Upper lobe of left lung (tissue), 6 donors: ENCODE results near the gene NUP210. TPM values are rescaled to one million over a fixed set of nuclear protein-coding genes. Genes with fewer than 3 reads are reported as not detected.

Experiments
- ATAC-seq, 2 donors: fragments of 200-7000 bp; cut with Tn5 transposase; one replicate each; pipeline ENCODE4 v1.9.1; 2022; ENCODE audit warnings: mild to moderate bottlenecking in 2 of 2, moderate library complexity in 2 of 2; ENCODE audit not compliant: low FRiP score in 2 of 2
- DNase-seq, 2 donors: peaks; one replicate each; pipeline ENCODE4 v3.0.0-alpha.2; 2019 to 2020
- H3K27ac ChIP-seq, 4 donors: fragments of 200-600 bp; sonication (generic); one replicate each; pipeline ENCODE4 v1.5.1; 2016 to 2019
- H3K27me3 ChIP-seq, 4 donors: fragments of 200-600 bp; sonication (generic); one replicate each; pipeline ENCODE4 v1.5.1; 2017 to 2019
- H3K36me3 ChIP-seq, 4 donors: fragments of 200-600 bp; sonication (generic); one replicate each; pipeline ENCODE4 v1.5.1; 2016 to 2019
- H3K4me1 ChIP-seq, 4 donors: fragments of 200-600 bp; sonication (generic); one replicate each; pipeline ENCODE4 v1.5.1; 2018 to 2019
- H3K4me3 ChIP-seq, 4 donors: fragments of 200-600 bp; sonication (generic); one replicate each; pipeline ENCODE4 v1.5.1; 2017 to 2019; ENCODE audit warnings: mild to moderate bottlenecking in 2 of 4, moderate library complexity in 1 of 4
- H3K9me3 ChIP-seq, 4 donors: fragments of 200-600 bp; sonication (generic); one replicate each; pipeline ENCODE4 v1.5.1; 2018 to 2019
- EP300 ChIP-seq, 4 donors: sonication (generic); formaldehyde crosslinking; IDR thresholded peaks; one replicate each; pipeline ENCODE4 v1.5.1; 2017; ENCODE audit warnings: antibody characterized with exemption in 4 of 4, control low read depth in 2 of 4
- POLR2A ChIP-seq, 4 donors: fragments of 450-650 bp; IDR thresholded peaks; one replicate each; pipeline ENCODE4 v1.5.1; 2016 to 2017; ENCODE audit warnings: antibody characterized with exemption in 4 of 4, mild to moderate bottlenecking in 2 of 4
- POLR2AphosphoS5 ChIP-seq, 2 donors: sonication (generic); formaldehyde crosslinking; IDR thresholded peaks; one replicate each; pipeline ENCODE4 v1.5.1; 2017; ENCODE audit warnings: antibody characterized with exemption in 2 of 2
- WGBS, 2 donors: methylation state at CpG; one replicate each; pipeline ENCODE4 v1.1.5; 2017 to 2018; 5-methylcytosine and 5-hydroxymethylcytosine counted together
- total RNA-seq, 6 donors: library from RNA; depleted of rRNA in 4 of 6; stranded (reverse); fragments of >200 nt in 4 of 6; gene quantifications; one replicate each; pipeline versions ENCODE4 v1.1.0 to v1.2.1, GENCODE V29; 2016 to 2021
- TF ChIP-seq, protein P1 (sequence below), 6 experiments: fragments of 450-650 bp in 4 of 6; fragments of 200-600 bp in 2 of 6; sonication (generic) in 2 of 6; IDR thresholded peaks; one replicate each; pipeline ENCODE4 v1.5.1; 2016 to 2019; ENCODE audit warnings: antibody characterized with exemption in 6 of 6
- donor health status: DM: no; HTN: no; CAD: no; lungs with moderate emphysema.
- donor health status: DM: no; HTN: yes; CAD: no; lungs with severe emphysema.

The NUP210 gene
- total RNA-seq = 10 to 100 TPM; 14.6 to 23.0 (median 20.8) TPM

GRCh38 chr3:13420045-13420830 lies at the start of gene NUP210:
Gene NUP210, minus strand, starts transcription at chr3:13420322. Its CDS starts 96 bp downstream, at chr3:13420226.
- Histone ChIP-seq H3K36me3 (no peaks in the 10 kb centered on the region), H3K27me3 (no peaks in the 10 kb centered on the region), H3K4me1 (peaks cover 14 to 48% (median 20%) of the 10 kb centered on the region in 4 donors), H3K4me3 (peak within 1 kb of the TSS; percentile 3 to 88 (median 68)), H3K9me3 (no peaks in the 10 kb centered on the region), H3K27ac (peak within 1 kb of the TSS; percentile 54 to 83 (median 67))
- TF ChIP-seq, protein P1, sequence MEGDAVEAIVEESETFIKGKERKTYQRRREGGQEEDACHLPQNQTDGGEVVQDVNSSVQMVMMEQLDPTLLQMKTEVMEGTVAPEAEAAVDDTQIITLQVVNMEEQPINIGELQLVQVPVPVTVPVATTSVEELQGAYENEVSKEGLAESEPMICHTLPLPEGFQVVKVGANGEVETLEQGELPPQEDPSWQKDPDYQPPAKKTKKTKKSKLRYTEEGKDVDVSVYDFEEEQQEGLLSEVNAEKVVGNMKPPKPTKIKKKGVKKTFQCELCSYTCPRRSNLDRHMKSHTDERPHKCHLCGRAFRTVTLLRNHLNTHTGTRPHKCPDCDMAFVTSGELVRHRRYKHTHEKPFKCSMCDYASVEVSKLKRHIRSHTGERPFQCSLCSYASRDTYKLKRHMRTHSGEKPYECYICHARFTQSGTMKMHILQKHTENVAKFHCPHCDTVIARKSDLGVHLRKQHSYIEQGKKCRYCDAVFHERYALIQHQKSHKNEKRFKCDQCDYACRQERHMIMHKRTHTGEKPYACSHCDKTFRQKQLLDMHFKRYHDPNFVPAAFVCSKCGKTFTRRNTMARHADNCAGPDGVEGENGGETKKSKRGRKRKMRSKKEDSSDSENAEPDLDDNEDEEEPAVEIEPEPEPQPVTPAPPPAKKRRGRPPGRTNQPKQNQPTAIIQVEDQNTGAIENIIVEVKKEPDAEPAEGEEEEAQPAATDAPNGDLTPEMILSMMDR (IDR thresholded peaks at IDR 0.05) = peak in 1 of 6 experiments; percentile 34
- TF ChIP-seq EP300 (IDR thresholded peaks at IDR 0.05) (no peak), POLR2A (IDR thresholded peaks at IDR 0.05) (peak in 1 of 4 donors; percentile 20), POLR2AphosphoS5 (IDR thresholded peaks at IDR 0.05) (no peak)
- WGBS, 2 donors = 14 to 19% methylated on average over 5 to 14 of the region's 90 CpGs
- peak; percentile 56 to 94 for DNase-seq
- peak in 1 of 2 donors; percentile 5 for ATAC-seq

DNA sequence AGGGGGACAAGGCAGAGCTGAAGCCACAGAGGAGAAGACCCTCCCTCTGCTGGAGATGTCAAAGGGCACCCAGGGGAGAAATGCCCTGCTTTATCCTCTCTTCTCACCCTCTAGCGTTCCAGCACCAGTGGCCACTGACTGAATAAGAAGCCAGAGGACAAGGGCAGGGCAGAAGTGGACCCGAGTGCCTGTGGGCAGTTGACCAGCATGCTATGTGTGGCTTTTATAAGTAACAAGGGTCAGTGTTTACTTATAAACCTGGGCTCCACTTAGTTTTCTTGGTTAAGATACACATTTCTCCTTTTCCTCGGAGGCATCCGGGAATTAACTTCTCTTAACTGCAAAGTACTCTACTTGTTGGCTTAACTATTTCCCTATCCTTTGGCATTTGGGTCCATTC lies 46.7 kb upstream of the NUP210 start:
- Histone ChIP-seq H3K9me3 (no peaks in the 10 kb centered on the region), H3K27ac (no peak overlapping the region), H3K27me3 (no peaks in the 10 kb centered on the region), H3K4me3 (no peak overlapping the region), H3K36me3 (no peaks in the 10 kb centered on the region), H3K4me1 (no peaks in the 10 kb centered on the region)
- TF ChIP-seq EP300 (IDR thresholded peaks at IDR 0.05) (no peak), POLR2A (IDR thresholded peaks at IDR 0.05) (no peak), POLR2AphosphoS5 (IDR thresholded peaks at IDR 0.05) (no peak)
- TF ChIP-seq, protein P1 (IDR thresholded peaks at IDR 0.05) = no peak
- WGBS, 2 donors = 65 to 74% methylated on average over 4 of the region's 4 CpGs
- no peak for ATAC-seq
- no peak for DNase-seq

DNA sequence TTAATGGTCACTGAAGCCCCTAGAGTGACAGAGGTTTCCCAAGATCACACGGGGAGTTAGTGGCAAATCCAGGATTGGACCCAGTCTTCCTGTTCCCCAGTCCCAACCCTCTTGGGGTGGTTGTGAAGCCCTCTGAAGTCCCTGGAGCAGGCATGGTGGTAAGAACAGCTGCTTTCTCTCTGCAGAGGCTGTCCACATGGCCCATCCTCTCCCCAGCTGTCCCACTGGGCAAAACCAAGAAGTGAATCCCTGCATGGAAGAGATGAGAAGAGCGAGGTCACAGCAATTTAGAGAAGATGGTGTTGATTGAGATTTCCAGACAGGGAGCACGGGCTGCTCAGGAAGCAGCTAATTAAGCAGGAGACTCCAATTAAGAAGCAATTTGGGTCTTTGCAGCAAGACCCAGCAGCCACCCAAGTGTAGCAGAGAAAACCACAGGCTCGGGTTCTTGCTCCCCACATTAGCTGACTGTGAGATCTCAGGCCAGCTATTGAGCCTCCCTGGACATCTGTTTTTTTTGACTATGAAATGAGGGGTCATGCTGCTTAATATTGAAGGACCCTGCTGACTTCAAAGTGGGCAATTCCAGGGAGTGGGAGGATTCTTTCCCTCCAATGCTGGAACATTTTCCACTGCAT lies 45.2 kb upstream of the NUP210 start:
- H3K27me3 ChIP-seq = no peaks in the 10 kb centered on the region
- no peak overlapping the region for H3K4me3 ChIP-seq
- H3K9me3 ChIP-seq = no peaks in the 10 kb centered on the region
- H3K27ac ChIP-seq = no peak overlapping the region
- ATAC-seq = no peak
- H3K36me3 ChIP-seq = no peaks in the 10 kb centered on the region
- TF ChIP-seq POLR2A (IDR thresholded peaks at IDR 0.05) (no peak), EP300 (IDR thresholded peaks at IDR 0.05) (no peak), POLR2AphosphoS5 (IDR thresholded peaks at IDR 0.05) (no peak)
- TF ChIP-seq, protein P1 (IDR thresholded peaks at IDR 0.05) = no peak
- DNase-seq = no peak
- 61 to 70% methylated on average over 4 of the region's 4 CpGs for WGBS, 2 donors
- peaks cover 0 to 4% (median 0%) of the 10 kb centered on the region in 4 donors for H3K4me1 ChIP-seq

DNA sequence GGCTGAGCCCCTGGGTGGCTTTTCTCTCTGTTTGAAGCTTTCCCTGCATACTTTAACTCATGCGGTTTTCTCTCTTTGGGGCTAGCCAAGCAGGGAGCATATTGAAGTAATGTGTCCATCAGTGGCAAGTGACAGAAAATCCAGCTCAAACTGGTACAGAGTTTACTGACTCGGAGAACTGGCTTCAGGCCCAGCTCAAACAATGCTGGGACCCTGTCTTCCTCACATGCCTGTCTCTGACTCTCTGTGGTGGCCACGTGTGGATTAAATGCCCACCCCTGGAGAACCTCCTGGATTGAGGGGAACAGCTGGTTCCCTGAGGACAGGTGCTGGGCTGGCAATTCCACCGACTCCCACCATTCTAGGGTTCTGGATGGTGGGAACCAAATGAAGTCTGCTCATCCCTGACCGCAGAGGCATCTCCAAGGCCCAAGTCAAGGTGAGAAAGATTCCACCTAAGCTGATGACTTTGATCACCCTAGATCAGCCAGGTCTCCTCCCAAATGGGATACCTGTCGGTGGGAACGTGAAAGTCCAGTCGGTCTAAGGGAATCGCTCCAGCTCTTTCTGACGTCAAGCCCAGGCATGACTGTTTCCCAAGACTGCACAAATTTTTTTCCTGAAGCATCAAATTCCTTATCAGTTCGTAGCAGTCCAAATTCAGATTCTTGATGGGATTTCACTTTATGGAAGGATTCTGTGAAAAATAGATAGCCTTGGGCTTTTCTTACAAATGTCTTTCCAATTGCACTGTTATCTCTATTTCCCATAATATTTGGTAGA lies 43.7 kb upstream of the NUP210 start:
- TF ChIP-seq POLR2A (IDR thresholded peaks at IDR 0.05) (no peak), EP300 (IDR thresholded peaks at IDR 0.05) (no peak), POLR2AphosphoS5 (IDR thresholded peaks at IDR 0.05) (no peak)
- TF ChIP-seq, protein P1 (IDR thresholded peaks at IDR 0.05) = no peak
- no peaks in the 10 kb centered on the region for H3K9me3 ChIP-seq
- H3K4me1 ChIP-seq = peaks cover 0 to 4% (median 0%) of the 10 kb centered on the region in 4 donors
- no peaks in the 10 kb centered on the region for H3K36me3 ChIP-seq
- ATAC-seq = no peak
- no peaks in the 10 kb centered on the region for H3K27me3 ChIP-seq
- no peak overlapping the region for H3K27ac ChIP-seq
- no peak for DNase-seq
- WGBS, 2 donors = 78 to 81% methylated on average over 10 to 11 of the region's 11 CpGs
- no peak overlapping the region for H3K4me3 ChIP-seq
